ENCODE measurements around the gene ADAMTS15.

Gene ADAMTS15

GRCh38 chr11:130457623-130458409 lies 9.4 kb downstream of the ADAMTS15 start:
- H3K27ac ChIP-seq (ENCODE audit: low read depth in 2 of 2, low read length in 2 of 2) = no peak overlapping the region
- H3K4me1 ChIP-seq (ENCODE audit: control insufficient read depth in 2 of 2, insufficient read depth in 2 of 2, low read length in 2 of 2) = peaks cover 9 to 11% of the 10 kb centered on the region in 2 donors
- no peaks in the 10 kb centered on the region for H3K9me3 ChIP-seq (ENCODE audit: control insufficient read depth in 2 of 2, low read length in 2 of 2)
- no peak overlapping the region for H3K9ac ChIP-seq (ENCODE audit: low read depth in 1 of 2, low read length in 2 of 2)
- no peak overlapping the region for H3K4me3 ChIP-seq (ENCODE audit: low read length in 2 of 2)
- peaks cover 0 to 3% of the 10 kb centered on the region in 2 donors for H3K36me3 ChIP-seq (ENCODE audit: control insufficient read depth in 2 of 2, insufficient read depth in 2 of 2, low read length in 2 of 2)
- H3K27me3 ChIP-seq (ENCODE audit: control insufficient read depth in 2 of 2, insufficient read depth in 2 of 2, low read length in 2 of 2) = no peaks in the 10 kb centered on the region

- Histone ChIP-seq H3K27me3 (ENCODE audit: control insufficient read depth in 2 of 2, insufficient read depth in 2 of 2, low read length in 2 of 2) (no peaks in the 10 kb centered on the region), H3K4me3 (ENCODE audit: low read length in 2 of 2) (no peak overlapping the region), H3K9ac (ENCODE audit: low read depth in 1 of 2, low read length in 2 of 2) (no peak overlapping the region), H3K4me1 (ENCODE audit: control insufficient read depth in 2 of 2, insufficient read depth in 2 of 2, low read length in 2 of 2) (peaks cover 9 to 11% of the 10 kb centered on the region in 2 donors), H3K9me3 (ENCODE audit: control insufficient read depth in 2 of 2, low read length in 2 of 2) (no peaks in the 10 kb centered on the region), H3K36me3 (ENCODE audit: control insufficient read depth in 2 of 2, insufficient read depth in 2 of 2, low read length in 2 of 2) (peaks cover 0 to 5% of the 10 kb centered on the region in 2 donors), H3K27ac (ENCODE audit: low read depth in 2 of 2, low read length in 2 of 2) (no peak overlapping the region)
Observed at GRCh38 chr11:130458410-130458729, 9.9 kb downstream of the ADAMTS15 start.

- Histone ChIP-seq H3K4me3 (ENCODE audit: low read length in 2 of 2) (no peak overlapping the region), H3K27me3 (ENCODE audit: control insufficient read depth in 2 of 2, insufficient read depth in 2 of 2, low read length in 2 of 2) (no peaks in the 10 kb centered on the region), H3K9ac (ENCODE audit: low read depth in 1 of 2, low read length in 2 of 2) (no peak overlapping the region), H3K36me3 (ENCODE audit: control insufficient read depth in 2 of 2, insufficient read depth in 2 of 2, low read length in 2 of 2) (peaks cover 0 to 5% of the 10 kb centered on the region in 2 donors), H3K4me1 (ENCODE audit: control insufficient read depth in 2 of 2, insufficient read depth in 2 of 2, low read length in 2 of 2) (peaks cover 9 to 11% of the 10 kb centered on the region in 2 donors), H3K9me3 (ENCODE audit: control insufficient read depth in 2 of 2, low read length in 2 of 2) (no peaks in the 10 kb centered on the region), H3K27ac (ENCODE audit: low read depth in 2 of 2, low read length in 2 of 2) (no peak overlapping the region)
Observed at GRCh38 chr11:130459521-130459920, 11.1 kb downstream of the ADAMTS15 start.

- Histone ChIP-seq H3K36me3 (ENCODE audit: control insufficient read depth in 2 of 2, insufficient read depth in 2 of 2, low read length in 2 of 2) (peaks cover 0 to 5% of the 10 kb centered on the region in 2 donors), H3K4me1 (ENCODE audit: control insufficient read depth in 2 of 2, insufficient read depth in 2 of 2, low read length in 2 of 2) (peaks cover 3 to 4% of the 10 kb centered on the region in 2 donors), H3K27me3 (ENCODE audit: control insufficient read depth in 2 of 2, insufficient read depth in 2 of 2, low read length in 2 of 2) (no peaks in the 10 kb centered on the region), H3K4me3 (ENCODE audit: low read length in 2 of 2) (no peak overlapping the region), H3K9me3 (ENCODE audit: control insufficient read depth in 2 of 2, low read length in 2 of 2) (no peaks in the 10 kb centered on the region), H3K27ac (ENCODE audit: low read depth in 2 of 2, low read length in 2 of 2) (no peak overlapping the region), H3K9ac (ENCODE audit: low read depth in 1 of 2, low read length in 2 of 2) (no peak overlapping the region)
Observed at GRCh38 chr11:130462101-130462885, 13.8 kb downstream of the ADAMTS15 start.

GRCh38 chr11:130462931-130463330 lies 14.5 kb downstream of the ADAMTS15 start:
- no peaks in the 10 kb centered on the region for H3K27me3 ChIP-seq (ENCODE audit: control insufficient read depth in 2 of 2, insufficient read depth in 2 of 2, low read length in 2 of 2)
- H3K9me3 ChIP-seq (ENCODE audit: control insufficient read depth in 2 of 2, low read length in 2 of 2) = no peaks in the 10 kb centered on the region
- H3K27ac ChIP-seq (ENCODE audit: low read depth in 2 of 2, low read length in 2 of 2) = no peak overlapping the region
- no peaks in the 10 kb centered on the region for H3K4me1 ChIP-seq (ENCODE audit: control insufficient read depth in 2 of 2, insufficient read depth in 2 of 2, low read length in 2 of 2)
- peaks cover 0 to 5% of the 10 kb centered on the region in 2 donors for H3K36me3 ChIP-seq (ENCODE audit: control insufficient read depth in 2 of 2, insufficient read depth in 2 of 2, low read length in 2 of 2)
- no peak overlapping the region for H3K4me3 ChIP-seq (ENCODE audit: low read length in 2 of 2)
- H3K9ac ChIP-seq (ENCODE audit: low read depth in 1 of 2, low read length in 2 of 2) = no peak overlapping the region

GRCh38 chr11:130464291-130464812 lies 15.9 kb downstream of the ADAMTS15 start:
- no peak overlapping the region for H3K27ac ChIP-seq (ENCODE audit: low read depth in 2 of 2, low read length in 2 of 2)
- no peak overlapping the region for H3K9ac ChIP-seq (ENCODE audit: low read depth in 1 of 2, low read length in 2 of 2)
- H3K4me1 ChIP-seq (ENCODE audit: control insufficient read depth in 2 of 2, insufficient read depth in 2 of 2, low read length in 2 of 2) = no peaks in the 10 kb centered on the region
- no peak overlapping the region for H3K4me3 ChIP-seq (ENCODE audit: low read length in 2 of 2)
- no peaks in the 10 kb centered on the region for H3K9me3 ChIP-seq (ENCODE audit: control insufficient read depth in 2 of 2, low read length in 2 of 2)
- no peaks in the 10 kb centered on the region for H3K27me3 ChIP-seq (ENCODE audit: control insufficient read depth in 2 of 2, insufficient read depth in 2 of 2, low read length in 2 of 2)
- peaks cover 0 to 5% of the 10 kb centered on the region in 2 donors for H3K36me3 ChIP-seq (ENCODE audit: control insufficient read depth in 2 of 2, insufficient read depth in 2 of 2, low read length in 2 of 2)

GRCh38 chr11:130465263-130465662 lies 16.8 kb downstream of the ADAMTS15 start:
- Histone ChIP-seq H3K4me3 (ENCODE audit: low read length in 2 of 2) (no peak overlapping the region), H3K4me1 (ENCODE audit: control insufficient read depth in 2 of 2, insufficient read depth in 2 of 2, low read length in 2 of 2) (no peaks in the 10 kb centered on the region), H3K9me3 (ENCODE audit: control insufficient read depth in 2 of 2, low read length in 2 of 2) (no peaks in the 10 kb centered on the region), H3K36me3 (ENCODE audit: control insufficient read depth in 2 of 2, insufficient read depth in 2 of 2, low read length in 2 of 2) (peaks cover 0 to 5% of the 10 kb centered on the region in 2 donors), H3K9ac (ENCODE audit: low read depth in 1 of 2, low read length in 2 of 2) (no peak overlapping the region), H3K27ac (ENCODE audit: low read depth in 2 of 2, low read length in 2 of 2) (no peak overlapping the region), H3K27me3 (ENCODE audit: control insufficient read depth in 2 of 2, insufficient read depth in 2 of 2, low read length in 2 of 2) (no peaks in the 10 kb centered on the region)

GRCh38 chr11:130467116-130467900 lies 18.9 kb downstream of the ADAMTS15 start:
- no peak overlapping the region for H3K4me3 ChIP-seq (ENCODE audit: low read length in 2 of 2)
- no peaks in the 10 kb centered on the region for H3K9me3 ChIP-seq (ENCODE audit: control insufficient read depth in 2 of 2, low read length in 2 of 2)
- H3K27me3 ChIP-seq (ENCODE audit: control insufficient read depth in 2 of 2, insufficient read depth in 2 of 2, low read length in 2 of 2) = no peaks in the 10 kb centered on the region
- peaks cover 4 to 5% of the 10 kb centered on the region in 2 donors for H3K36me3 ChIP-seq (ENCODE audit: control insufficient read depth in 2 of 2, insufficient read depth in 2 of 2, low read length in 2 of 2)
- no peak overlapping the region for H3K27ac ChIP-seq (ENCODE audit: low read depth in 2 of 2, low read length in 2 of 2)
- no peak overlapping the region for H3K9ac ChIP-seq (ENCODE audit: low read depth in 1 of 2, low read length in 2 of 2)
- no peaks in the 10 kb centered on the region for H3K4me1 ChIP-seq (ENCODE audit: control insufficient read depth in 2 of 2, insufficient read depth in 2 of 2, low read length in 2 of 2)

GRCh38 chr11:130469181-130469580 lies 20.7 kb downstream of the ADAMTS15 start:
- Histone ChIP-seq H3K36me3 (ENCODE audit: control insufficient read depth in 2 of 2, insufficient read depth in 2 of 2, low read length in 2 of 2) (peaks cover 3 to 5% of the 10 kb centered on the region in 2 donors), H3K4me1 (ENCODE audit: control insufficient read depth in 2 of 2, insufficient read depth in 2 of 2, low read length in 2 of 2) (no peaks in the 10 kb centered on the region), H3K9ac (ENCODE audit: low read depth in 1 of 2, low read length in 2 of 2) (no peak overlapping the region), H3K27ac (ENCODE audit: low read depth in 2 of 2, low read length in 2 of 2) (no peak overlapping the region), H3K9me3 (ENCODE audit: control insufficient read depth in 2 of 2, low read length in 2 of 2) (no peaks in the 10 kb centered on the region), H3K4me3 (ENCODE audit: low read length in 2 of 2) (no peak overlapping the region), H3K27me3 (ENCODE audit: control insufficient read depth in 2 of 2, insufficient read depth in 2 of 2, low read length in 2 of 2) (no peaks in the 10 kb centered on the region)
